Epithelial cell of esophagus (primary cell): ENCODE data around the gene RICTOR.

Experiments
- DNase-seq: peaks from one replicate; pipeline ENCODE4 v3.0.0; 2010; ENCODE audit warnings: low read depth
- H3K4me3 ChIP-seq: 2 replicates; pipeline ENCODE4 v1.5.1; 2011; ENCODE audit warnings: mild to moderate bottlenecking, low read length, control low read depth
- TF ChIP-seq, protein P1 (sequence below): IDR thresholded peaks from 2 replicates; pipeline ENCODE4 v1.5.1; 2011; ENCODE audit warnings: low read depth, mild to moderate bottlenecking, low read length, control low read depth, inconsistent platforms; ENCODE audit not compliant: insufficient read depth; ENCODE audit errors: missing control alignments

The RICTOR gene

DNA sequence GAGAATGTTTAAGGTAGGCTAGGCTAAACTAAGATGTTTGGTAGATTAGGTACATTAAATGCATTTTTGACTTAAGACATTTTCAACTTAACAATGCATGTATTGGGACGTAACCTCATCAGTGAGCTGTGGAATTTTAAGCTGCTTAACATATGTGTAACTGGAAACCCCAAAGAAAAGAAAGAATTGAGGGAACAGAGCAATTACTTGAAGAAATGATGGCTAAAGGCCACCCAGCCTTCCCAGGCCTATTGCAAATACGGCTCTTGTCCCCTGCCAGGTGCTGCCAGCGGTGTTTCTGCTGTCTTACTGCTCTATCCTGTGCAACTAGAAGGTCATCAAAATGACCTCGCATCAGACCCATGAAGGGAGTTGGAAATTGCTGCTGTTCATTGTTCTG lies 52.0 kb downstream of the RICTOR start:
- TF ChIP-seq, protein P1, sequence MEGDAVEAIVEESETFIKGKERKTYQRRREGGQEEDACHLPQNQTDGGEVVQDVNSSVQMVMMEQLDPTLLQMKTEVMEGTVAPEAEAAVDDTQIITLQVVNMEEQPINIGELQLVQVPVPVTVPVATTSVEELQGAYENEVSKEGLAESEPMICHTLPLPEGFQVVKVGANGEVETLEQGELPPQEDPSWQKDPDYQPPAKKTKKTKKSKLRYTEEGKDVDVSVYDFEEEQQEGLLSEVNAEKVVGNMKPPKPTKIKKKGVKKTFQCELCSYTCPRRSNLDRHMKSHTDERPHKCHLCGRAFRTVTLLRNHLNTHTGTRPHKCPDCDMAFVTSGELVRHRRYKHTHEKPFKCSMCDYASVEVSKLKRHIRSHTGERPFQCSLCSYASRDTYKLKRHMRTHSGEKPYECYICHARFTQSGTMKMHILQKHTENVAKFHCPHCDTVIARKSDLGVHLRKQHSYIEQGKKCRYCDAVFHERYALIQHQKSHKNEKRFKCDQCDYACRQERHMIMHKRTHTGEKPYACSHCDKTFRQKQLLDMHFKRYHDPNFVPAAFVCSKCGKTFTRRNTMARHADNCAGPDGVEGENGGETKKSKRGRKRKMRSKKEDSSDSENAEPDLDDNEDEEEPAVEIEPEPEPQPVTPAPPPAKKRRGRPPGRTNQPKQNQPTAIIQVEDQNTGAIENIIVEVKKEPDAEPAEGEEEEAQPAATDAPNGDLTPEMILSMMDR: no peak
- DNase-seq: no peak
- H3K4me3 ChIP-seq: no peak overlapping the region

DNA sequence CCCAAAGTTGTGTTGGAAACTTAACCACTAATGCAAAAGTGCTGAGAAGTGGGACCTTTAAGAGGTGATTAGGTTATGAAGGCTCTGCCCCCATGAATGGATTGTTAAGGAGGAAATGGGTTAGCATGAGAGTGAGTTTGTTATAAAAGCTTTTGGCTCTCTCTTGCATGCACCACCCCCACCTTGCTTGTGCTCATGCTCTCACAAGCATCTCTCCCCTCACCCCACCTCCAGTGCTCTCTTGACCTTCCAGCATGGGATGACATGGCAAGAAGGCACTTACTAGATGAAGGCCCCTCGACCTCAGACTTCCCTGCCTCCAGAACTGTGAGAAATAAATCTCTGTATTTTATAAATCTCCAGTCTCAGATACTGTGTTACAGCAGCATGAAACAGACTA lies 52.8 kb downstream of the RICTOR start:
- no peak for DNase-seq
- H3K4me3 ChIP-seq: no peak overlapping the region
- TF ChIP-seq, protein P1: no peak

DNA sequence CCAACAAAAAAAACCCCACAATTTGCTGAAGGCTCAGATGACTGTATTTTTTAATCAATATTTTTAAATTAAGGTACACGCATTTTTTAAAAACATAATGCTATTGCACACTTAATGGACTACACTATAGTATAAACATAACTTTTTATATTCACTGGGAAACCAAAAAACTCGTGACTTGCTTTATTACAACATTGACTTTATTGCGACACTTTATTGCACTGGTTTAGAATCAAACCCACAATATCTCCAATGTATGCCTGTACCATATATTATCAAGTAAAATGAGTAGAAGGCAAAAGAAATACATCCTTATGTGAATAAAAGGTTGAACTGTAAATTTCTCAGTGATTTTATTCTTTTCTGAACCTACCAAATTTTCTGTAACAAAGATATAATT lies 53.7 kb downstream of the RICTOR start:
- TF ChIP-seq, protein P1: no peak
- no peak overlapping the region for H3K4me3 ChIP-seq
- no peak for DNase-seq

DNA sequence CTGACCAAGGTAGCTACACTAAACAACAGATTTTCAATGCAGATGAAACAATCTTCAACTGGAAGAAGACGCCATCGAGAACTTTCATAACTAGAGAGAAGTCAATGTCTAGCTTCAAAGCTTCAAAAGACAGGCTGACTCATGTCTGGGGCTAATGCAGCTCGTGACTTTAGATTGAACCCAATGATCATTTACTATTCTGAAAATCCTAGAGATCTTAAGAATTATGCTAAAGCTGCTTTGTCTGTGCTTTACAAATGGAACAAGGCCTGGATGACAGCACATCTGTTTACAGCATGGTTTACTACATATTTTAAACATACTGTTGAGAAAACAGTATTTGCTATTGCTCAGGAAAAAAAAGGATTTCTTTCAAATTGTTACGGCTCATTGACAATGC lies 54.9 kb downstream of the RICTOR start:
- DNase-seq: no peak
- H3K4me3 ChIP-seq: no peak overlapping the region
- TF ChIP-seq, protein P1: no peak

DNA sequence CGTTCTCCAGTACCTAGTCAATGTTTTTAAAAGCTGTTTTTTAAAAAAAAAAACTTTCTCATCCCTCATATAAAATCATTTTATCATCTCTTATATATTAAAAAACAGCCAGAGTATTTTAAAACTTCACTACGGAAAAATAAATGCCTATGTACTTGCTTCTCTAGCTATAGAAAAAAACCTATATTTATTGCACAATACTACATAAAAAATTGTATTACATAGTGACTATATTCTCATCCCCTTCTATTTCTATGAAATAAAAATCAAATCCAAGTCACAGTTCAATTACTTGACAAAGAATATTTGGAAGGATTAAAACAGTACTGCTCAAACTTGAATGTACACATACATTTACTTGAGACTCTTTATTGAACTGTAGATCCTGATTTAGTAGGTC lies 56.7 kb downstream of the RICTOR start:
- H3K4me3 ChIP-seq: no peak overlapping the region
- TF ChIP-seq, protein P1: no peak
- no peak for DNase-seq

DNA sequence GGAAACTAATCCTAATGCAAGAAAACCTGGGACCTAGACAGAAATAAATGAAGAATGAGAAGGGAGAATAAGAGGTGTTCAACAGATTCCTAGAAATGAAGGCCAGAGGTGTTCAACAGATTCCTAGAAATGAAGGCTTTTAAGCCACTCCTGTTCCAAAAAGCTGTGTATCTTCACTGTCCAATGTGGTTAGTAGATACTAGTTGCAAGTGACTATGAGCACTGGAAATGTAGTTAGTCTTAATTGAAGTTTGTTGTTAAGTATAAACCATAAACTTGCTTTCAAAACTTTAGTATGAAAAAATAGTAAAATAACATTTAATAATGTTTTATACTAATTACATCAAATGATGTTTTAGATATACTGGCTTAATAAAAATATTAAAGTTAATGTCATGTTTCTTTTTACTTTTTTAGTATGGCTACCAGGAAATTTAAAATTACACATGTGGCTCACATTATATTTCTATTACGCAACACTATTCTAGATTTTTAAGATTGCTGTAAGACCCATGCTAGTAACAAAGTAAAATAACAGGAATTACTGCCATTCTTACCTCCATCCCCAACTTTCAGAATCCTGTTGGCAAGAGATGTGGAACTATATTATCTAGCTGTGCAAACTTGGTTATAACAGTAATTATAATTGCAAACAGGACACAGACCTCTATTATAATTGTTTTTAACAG lies 57.5 kb downstream of the RICTOR start:
- DNase-seq: no peak
- TF ChIP-seq, protein P1: no peak

DNA sequence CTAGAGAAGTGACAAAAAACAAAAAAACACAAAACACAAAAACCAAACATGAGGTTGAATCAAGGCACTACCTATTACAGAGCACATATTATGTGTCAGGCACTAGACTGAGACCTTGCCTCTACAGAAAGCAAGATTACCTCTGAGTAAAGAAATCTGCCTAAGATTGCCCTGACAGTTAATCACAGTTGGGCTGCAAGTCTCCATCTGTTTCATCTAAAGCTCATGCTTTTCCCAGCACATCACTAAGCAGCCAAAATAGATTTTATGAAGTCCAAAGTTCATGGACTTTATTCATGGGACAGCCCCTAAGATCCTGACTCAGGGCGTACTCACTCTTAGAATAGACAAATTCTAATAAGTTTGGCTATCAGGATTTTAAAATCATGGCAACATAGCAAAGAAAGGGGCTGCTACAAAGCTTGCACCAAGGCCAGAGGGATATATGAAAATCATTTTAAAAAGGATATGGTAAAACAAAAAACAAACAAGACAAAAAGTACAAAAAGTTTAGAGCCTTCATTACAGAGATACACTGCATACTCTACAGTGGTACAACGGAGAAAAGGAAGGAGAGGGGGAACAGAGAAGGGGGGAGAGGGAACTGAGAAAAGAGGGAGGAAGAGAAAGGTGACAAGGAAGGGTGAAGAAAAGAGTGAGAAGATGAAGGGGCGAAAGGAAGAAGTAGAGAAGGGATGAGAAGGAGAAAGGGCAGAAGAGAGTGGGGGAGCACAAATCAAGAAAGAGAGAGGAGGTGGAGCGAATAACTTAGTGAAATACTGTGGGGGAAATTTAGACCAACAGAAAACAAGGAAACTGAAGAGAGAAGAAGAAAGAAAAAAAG lies 58.2 kb downstream of the RICTOR start:
- no peak overlapping the region for H3K4me3 ChIP-seq
- TF ChIP-seq, protein P1: no peak
- DNase-seq: peak; percentile 57

More for the DNA sequence above, 57.5 kb downstream of the RICTOR start:
- no peak overlapping the region for H3K4me3 ChIP-seq
